GM18498 (cell line): ENCODE measurements around the gene SCN8A.

Source experiments
- ATAC-seq: cut with Tn5 transposase; IDR thresholded peaks from one replicate; pipeline ENCODE4 v1.9.1; 2021; ENCODE audit warnings: mild to moderate bottlenecking, moderate library complexity; ENCODE audit not compliant: unreplicated experiment

Gene SCN8A

GRCh38 chr12:51666696-51667095 is 75.7 kb downstream of the SCN8A start:
- ATAC-seq: no peak

GRCh38 chr12:51667269-51667668 is 76.2 kb downstream of the SCN8A start:
- no peak for ATAC-seq

- ATAC-seq: no peak
These were observed 78.2 kb downstream of the SCN8A start for GRCh38 chr12:51669271-51669670.

- no peak for ATAC-seq
These were observed 79.0 kb downstream of the SCN8A start for GRCh38 chr12:51669996-51670395.

GRCh38 chr12:51672334-51672733 is 81.3 kb downstream of the SCN8A start:
- no peak for ATAC-seq

GRCh38 chr12:51675071-51675803 is 84.2 kb downstream of the SCN8A start:
- ATAC-seq: no peak

GRCh38 chr12:51676875-51677274 is 85.8 kb downstream of the SCN8A start:
- ATAC-seq: no peak

GRCh38 chr12:51677284-51677968 is 86.4 kb downstream of the SCN8A start:
- ATAC-seq: no peak

GRCh38 chr12:51678086-51678724 is 87.2 kb downstream of the SCN8A start:
- no peak for ATAC-seq

- no peak for ATAC-seq
These were observed 91.9 kb downstream of the SCN8A start for GRCh38 chr12:51682981-51683380.

GRCh38 chr12:51683763-51684357 is 92.8 kb downstream of the SCN8A start:
- no peak for ATAC-seq

- ATAC-seq: no peak
These were observed 95.7 kb downstream of the SCN8A start for GRCh38 chr12:51686727-51687126.

- no peak for ATAC-seq
These were observed 96.1 kb downstream of the SCN8A start for GRCh38 chr12:51687177-51687576.

GRCh38 chr12:51687614-51688013 is 96.6 kb downstream of the SCN8A start:
- no peak for ATAC-seq

- no peak for ATAC-seq
These were observed 99.0 kb downstream of the SCN8A start for GRCh38 chr12:51689983-51690382.

- ATAC-seq: no peak
These were observed 101.0 kb downstream of the SCN8A start for GRCh38 chr12:51692016-51692415.

GRCh38 chr12:51693569-51693968 is 102.5 kb downstream of the SCN8A start:
- ATAC-seq: no peak

GRCh38 chr12:51694146-51694545 is 103.1 kb downstream of the SCN8A start:
- no peak for ATAC-seq

- no peak for ATAC-seq
These were observed 104.4 kb downstream of the SCN8A start for GRCh38 chr12:51695241-51696010.

- ATAC-seq: no peak
These were observed 108.2 kb downstream of the SCN8A start for GRCh38 chr12:51699219-51699618.

- no peak for ATAC-seq
These were observed 109.9 kb downstream of the SCN8A start for GRCh38 chr12:51700887-51701286.
